HG03175 (cell line): ENCODE measurements around the gene OR51A7.
"Not testable (repeated sequence)": the region's sequence is repeated elsewhere in the genome, so short reads cannot be mapped to it uniquely, and the experiment has no call there.

Source experiments
- ATAC-seq: cut with Tn5 transposase; IDR thresholded peaks from one replicate; pipeline ENCODE4 v1.9.1; 2021; ENCODE audit warnings: mild to moderate bottlenecking, moderate library complexity; ENCODE audit not compliant: unreplicated experiment

OR51A7 gene

GRCh38 chr11:4903484-4903883, at the start of gene OR51A7:
OR51A7 (plus strand) TSS chr11:4903783; CDS start chr11:4907370, 3,587 bp downstream.
- no peak for ATAC-seq

DNA sequence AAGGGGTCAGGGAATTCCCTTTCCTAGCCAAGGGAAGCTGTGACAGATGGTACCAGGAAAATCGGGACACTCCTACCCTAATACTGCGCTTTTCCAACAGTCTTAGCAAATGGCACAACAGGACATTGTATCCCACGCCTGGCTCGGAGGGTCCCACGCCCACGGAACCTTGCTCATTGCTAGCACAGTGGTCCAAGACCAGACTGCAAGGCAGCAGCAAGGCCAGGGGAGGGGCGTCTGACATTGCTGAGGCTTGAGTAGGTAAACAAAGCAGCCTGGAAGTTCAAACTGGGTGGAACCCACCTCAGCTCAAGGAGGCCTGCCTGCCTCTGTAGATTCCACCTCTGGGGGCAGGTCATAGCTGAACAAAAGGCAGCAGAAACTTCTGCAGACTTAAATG, 49.3 kb upstream of the OR51A7 start:
- not testable (repeated sequence) for ATAC-seq

DNA sequence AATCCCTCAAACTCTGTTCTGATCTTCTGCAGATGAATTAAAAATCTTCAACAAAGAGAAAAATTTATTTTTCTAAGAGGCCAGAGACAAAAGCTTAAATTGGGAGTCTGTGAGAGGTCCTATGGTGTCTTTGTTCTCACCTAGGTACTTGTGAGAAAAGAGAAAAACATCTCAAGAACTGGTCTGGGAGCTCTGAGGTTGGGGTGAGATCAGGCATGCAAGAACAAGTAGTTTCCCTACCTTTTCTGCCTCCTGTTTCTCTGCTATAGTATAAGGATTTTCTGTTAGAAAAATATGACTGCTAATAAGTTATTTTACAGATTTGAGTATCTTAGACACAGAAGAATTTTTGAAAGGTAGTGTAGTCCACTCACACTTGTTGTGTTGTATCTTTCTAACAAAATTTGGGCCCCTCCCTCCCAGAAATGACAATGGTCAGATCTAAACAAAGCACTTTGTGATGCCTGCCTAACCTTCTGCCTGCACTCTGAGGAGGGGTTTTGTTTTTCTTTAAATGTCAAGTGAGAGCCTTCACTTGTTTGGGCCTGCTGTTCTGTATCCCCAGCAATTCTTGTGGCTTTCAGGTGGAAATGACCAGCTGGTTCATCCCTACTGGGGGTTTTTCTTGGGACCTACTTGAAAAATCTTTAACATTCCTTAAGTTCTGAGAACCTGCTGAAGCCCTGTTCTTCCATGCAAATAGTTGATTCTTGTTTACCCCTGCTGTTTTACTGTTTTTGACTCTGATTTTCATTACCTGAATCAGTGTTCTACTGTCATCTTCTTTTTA, 40.9 kb upstream of the OR51A7 start:
- no peak for ATAC-seq

GRCh38 chr11:4863876-4864275, 39.7 kb upstream of the OR51A7 start:
- no peak for ATAC-seq

- ATAC-seq = no peak
Measured at GRCh38 chr11:4865855-4866254, 37.7 kb upstream of the OR51A7 start.

DNA sequence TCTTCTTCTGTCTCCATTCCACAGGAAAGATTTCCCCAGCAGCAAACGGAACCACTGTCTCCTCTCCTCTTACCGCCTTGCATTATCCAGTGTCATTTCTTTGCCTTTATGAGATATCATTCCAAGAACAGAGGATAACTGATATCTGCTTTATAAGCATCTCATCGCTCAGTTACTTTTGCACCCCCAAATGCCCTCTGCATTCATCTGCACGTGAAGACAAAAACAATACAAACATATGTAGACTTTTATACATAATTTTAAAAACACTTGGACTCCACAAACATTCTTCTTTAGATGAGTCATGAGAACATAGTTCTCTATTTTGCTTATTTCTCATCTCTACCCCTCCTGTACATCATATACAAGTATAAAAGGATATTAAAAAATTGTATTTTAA, 22.4 kb upstream of the OR51A7 start:
- no peak for ATAC-seq

GRCh38 chr11:4881860-4882500, 21.6 kb upstream of the OR51A7 start, which contains the start of gene OR51T1:
OR51T1 (plus strand) TSS chr11:4881900; CDS start chr11:4881900, 0 bp downstream.
- ATAC-seq = no peak

DNA sequence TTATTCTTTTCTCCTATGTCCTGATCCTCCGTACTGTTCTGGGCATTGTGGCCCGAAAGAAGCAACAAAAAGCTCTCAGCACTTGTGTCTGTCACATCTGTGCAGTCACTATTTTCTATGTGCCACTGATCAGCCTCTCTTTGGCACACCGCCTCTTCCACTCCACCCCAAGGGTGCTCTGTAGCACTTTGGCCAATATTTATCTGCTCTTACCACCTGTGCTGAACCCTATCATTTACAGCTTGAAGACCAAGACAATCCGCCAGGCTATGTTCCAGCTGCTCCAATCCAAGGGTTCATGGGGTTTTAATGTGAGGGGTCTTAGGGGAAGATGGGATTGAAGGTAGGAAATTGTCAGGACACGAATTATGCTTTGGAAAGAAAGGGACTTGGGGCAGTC, 21.0 kb upstream of the OR51A7 start:
- no peak for ATAC-seq

DNA sequence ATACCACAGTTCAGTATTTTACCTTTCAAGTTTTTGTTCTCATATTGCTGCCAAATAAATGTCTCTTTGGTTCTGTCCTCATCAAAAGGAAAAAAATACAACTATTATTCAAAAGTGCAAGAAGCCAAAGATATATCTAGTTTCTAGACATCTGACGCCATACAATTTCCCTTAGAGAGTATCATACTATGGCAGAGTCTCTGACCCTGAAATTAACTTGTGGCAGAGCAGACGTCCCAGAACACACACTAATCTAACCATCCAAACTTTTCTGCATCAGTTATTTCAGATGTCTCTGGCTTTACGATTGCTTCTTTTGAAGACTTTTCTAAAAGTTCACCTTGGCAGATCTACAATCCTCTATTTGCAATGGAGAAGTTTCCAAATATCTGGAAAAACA, 19.2 kb upstream of the OR51A7 start:
- no peak for ATAC-seq

GRCh38 chr11:4886186-4886585, 17.4 kb upstream of the OR51A7 start:
- no peak for ATAC-seq

- ATAC-seq = no peak
Measured at GRCh38 chr11:4887591-4887990, 16.0 kb upstream of the OR51A7 start.

DNA sequence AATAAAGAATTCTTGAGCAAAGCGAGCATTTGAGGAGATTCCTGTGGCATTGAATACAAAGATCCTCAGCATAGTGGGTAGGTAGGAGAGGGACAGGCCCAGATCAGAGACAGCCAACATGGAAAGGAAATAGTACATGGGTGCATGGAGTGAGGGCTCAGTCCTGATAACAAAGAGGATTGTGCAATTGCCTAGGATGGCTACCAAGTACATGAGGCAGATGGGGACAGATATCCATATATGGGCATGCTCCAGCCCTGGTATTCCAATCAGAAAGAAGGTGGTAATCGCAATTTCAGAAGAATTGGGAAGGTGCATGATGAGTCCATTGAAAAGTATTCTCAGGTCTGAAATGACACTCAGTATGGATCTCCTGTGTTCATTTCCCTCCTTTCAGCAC, 13.3 kb upstream of the OR51A7 start:
- ATAC-seq = no peak

DNA sequence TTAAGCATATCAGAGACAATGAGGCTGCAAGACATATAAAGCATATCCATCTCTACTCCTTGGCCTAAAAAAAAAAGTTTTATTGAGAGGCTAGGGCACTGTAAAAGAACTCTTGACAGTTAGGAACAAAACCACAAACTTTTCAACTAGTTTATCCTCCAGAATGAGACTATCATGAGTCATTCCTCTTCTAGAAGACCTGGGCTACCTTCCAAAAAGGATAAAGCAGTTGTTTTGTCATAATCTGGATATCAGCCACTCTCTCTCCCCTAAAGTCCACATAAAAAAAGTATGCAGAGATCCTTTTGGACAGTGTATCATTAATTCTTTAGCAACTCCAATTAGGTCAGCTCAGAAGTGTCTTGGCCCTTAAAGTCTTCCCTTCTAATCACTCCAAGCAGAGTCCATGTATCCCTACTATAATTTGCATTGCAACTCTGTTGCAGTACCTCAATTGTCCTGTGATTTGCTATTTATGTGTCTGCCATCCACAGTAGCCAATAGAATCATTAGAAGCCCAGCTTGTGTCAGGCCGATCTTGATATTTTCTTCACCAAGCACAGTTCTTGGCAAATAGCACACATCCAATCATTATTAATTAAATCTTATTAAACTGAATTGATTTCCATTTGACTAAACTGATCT, 11.5 kb upstream of the OR51A7 start:
- no peak for ATAC-seq

GRCh38 chr11:4916581-4916980, 13.0 kb downstream of the OR51A7 start:
- ATAC-seq = no peak

DNA sequence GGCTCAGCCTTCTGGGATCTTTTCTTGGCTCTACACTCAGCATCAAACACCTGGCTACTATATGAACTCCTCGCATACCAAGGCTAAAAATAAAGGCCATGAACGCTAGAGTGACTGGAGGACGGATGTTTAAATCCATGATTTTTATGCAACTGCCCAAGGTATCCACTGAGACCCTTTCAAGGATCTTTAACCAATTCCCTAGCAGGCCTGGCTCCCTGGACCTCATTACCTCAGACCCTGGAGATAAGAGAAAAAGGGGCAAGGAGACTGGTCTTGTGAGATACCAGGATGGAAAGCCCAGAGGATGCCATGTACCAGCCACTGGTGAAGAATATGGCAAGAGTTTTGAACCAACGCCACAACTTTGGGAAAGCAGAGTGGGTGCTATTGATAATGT, 15.7 kb downstream of the OR51A7 start, which contains the start of gene OR51G2:
TSS of gene OR51G2 (minus strand) at position 101 of the 400 bp plus-strand sequence. CDS start 3,687 bp downstream, outside the sequence.
- no peak for ATAC-seq

- ATAC-seq = no peak
Measured at GRCh38 chr11:4921796-4922195, 18.2 kb downstream of the OR51A7 start.

DNA sequence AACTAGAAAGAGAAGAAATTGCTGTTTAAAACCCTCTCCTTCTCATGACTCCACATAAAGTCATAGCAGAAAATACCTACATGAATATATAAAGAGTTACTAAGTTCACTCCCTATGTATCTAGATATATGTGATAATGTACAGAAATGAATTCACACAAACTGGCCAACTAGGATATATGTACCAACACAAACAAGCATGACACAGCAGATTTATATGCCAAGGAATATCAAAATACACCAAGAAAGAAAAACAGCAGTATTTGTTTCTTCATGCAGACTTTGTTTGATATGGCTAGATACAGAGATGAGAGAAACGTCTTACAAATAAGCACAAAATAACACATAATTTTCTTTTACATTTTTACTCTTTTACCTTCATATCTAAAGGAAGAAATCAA, 18.7 kb downstream of the OR51A7 start:
- ATAC-seq = no peak

- ATAC-seq = no peak
Measured at GRCh38 chr11:4924239-4924638, 20.7 kb downstream of the OR51A7 start, which contains the start of gene OR51G1. OR51G1 (minus strand) TSS chr11:4924339; CDS start chr11:4924339, 0 bp downstream.

- no peak for ATAC-seq
Measured at GRCh38 chr11:4926608-4927007, 23.0 kb downstream of the OR51A7 start.

DNA sequence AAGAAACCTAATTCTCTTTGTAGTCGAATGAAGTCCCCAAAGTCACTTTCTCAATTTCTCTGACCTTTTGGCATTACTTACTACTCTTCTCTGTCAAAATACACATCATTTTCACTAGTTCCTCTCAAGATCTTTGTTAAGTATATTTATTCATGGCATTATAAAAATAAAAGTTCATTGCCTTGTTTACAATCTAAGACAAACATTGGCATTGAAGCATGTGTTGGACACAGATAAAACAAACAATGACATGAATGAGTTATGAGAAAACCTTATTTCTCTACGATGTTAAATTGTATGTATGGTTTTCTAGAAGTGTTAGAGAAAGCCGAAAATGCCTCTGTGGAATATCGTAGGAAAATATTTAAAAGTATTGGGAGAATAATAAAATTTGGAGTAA, 29.2 kb downstream of the OR51A7 start:
- ATAC-seq = no peak

DNA sequence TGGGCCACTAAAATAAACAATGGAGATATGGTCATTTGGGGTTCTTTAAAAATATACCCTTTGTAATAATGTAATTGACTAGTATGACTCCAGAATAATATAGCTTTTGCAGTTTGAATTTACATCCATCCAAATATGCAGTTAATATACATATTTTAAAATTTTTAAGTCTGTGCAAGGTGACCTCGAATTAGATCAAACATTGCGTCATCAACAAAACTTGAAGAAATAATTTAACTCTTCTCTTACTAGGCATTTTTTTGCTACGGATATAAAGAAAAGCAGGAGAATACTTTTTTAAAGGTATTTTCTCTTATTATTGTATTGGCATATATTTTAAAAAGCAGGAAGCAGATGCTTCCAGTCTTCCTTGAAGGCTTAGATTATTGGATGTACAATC, 33.2 kb downstream of the OR51A7 start:
- no peak for ATAC-seq

DNA sequence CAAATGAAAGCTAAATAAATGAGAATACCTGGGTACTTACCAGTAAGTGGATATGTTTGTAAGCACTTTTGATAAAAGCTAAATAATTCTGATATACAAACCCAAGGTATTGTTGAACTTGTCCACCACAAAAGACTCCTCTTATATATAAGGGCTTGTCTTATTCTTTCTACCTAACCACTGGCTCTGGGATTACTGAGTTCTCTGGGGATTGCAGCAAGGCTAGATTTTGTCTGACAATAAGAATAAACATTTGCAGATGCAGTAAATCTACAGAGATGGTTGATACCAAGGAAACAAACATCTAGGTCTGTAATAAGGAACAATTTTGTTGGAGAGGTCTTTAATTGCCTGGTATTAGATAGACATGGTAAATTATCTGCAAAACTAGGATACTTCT, 43.9 kb downstream of the OR51A7 start, which contains the start of gene OR51A4:
TSS of gene OR51A4 (minus strand) at position 101 of the 400 bp plus-strand sequence. CDS start 505 bp downstream, outside the sequence.
- ATAC-seq = no peak
